KMS-11 (cell line): ENCODE results near the gene FYN.

Experiments
- H2AFZ ChIP-seq: fragments of 200-600 bp; sonication (generic); 2 replicates; pipeline ENCODE4 v1.6.1; 2016; ENCODE audit warnings: antibody characterized with exemption, mixed run types, low read depth
- H3K27ac ChIP-seq: fragments of 200-600 bp; sonication (generic); 2 replicates; pipeline ENCODE4 v1.6.1; 2016; ENCODE audit warnings: mild to moderate bottlenecking, mixed run types
- H3K27me3 ChIP-seq: fragments of 200-600 bp; sonication (generic); 2 replicates; pipeline ENCODE4 v1.6.1; 2017; ENCODE audit warnings: mild to moderate bottlenecking, low read depth, mixed run types, moderate library complexity; ENCODE audit not compliant: insufficient read depth
- H3K36me3 ChIP-seq: fragments of 200-600 bp; sonication (generic); 2 replicates; pipeline ENCODE4 v1.6.1; 2017; ENCODE audit warnings: mild to moderate bottlenecking, mixed run types; ENCODE audit not compliant: insufficient read depth
- H3K4me1 ChIP-seq: fragments of 200-600 bp; sonication (generic); 2 replicates; pipeline ENCODE4 v1.6.1; 2016; ENCODE audit warnings: mild to moderate bottlenecking, low read depth, mixed run types; ENCODE audit not compliant: poor library complexity, severe bottlenecking
- H3K4me2 ChIP-seq: fragments of 200-600 bp; sonication (generic); 2 replicates; pipeline ENCODE4 v1.7.0; 2016; ENCODE audit warnings: mild to moderate bottlenecking, mixed run types
- H3K4me3 ChIP-seq: fragments of 200-600 bp; sonication (generic); IDR thresholded peaks from 2 replicates; pipeline ENCODE4 v1.6.1; 2017; ENCODE audit warnings: low read depth, low read length, mixed read lengths; ENCODE audit not compliant: insufficient read depth
- H3K79me2 ChIP-seq: fragments of 200-600 bp; sonication (generic); 2 replicates; pipeline ENCODE4 v1.6.1; 2016; ENCODE audit warnings: low read depth, mixed run types; ENCODE audit not compliant: insufficient read depth
- H3K9ac ChIP-seq: fragments of 200-600 bp; sonication (generic); 2 replicates; pipeline ENCODE4 v1.6.1; 2016; ENCODE audit warnings: mild to moderate bottlenecking, mixed run types
- H4K20me1 ChIP-seq: fragments of 200-600 bp; sonication (generic); 2 replicates; pipeline ENCODE4 v1.6.1; 2016; ENCODE audit warnings: mild to moderate bottlenecking, mixed run types; ENCODE audit not compliant: insufficient read depth
- TF ChIP-seq, protein P1 (sequence below): fragments of 200-600 bp; sonication (generic); conservative IDR thresholded peaks from 2 replicates; pipeline ENCODE4 v1.6.1; 2017; ENCODE audit warnings: low read depth, mild to moderate bottlenecking, antibody characterized with exemption, low read length, moderate library complexity, mixed read lengths

The FYN gene

DNA sequence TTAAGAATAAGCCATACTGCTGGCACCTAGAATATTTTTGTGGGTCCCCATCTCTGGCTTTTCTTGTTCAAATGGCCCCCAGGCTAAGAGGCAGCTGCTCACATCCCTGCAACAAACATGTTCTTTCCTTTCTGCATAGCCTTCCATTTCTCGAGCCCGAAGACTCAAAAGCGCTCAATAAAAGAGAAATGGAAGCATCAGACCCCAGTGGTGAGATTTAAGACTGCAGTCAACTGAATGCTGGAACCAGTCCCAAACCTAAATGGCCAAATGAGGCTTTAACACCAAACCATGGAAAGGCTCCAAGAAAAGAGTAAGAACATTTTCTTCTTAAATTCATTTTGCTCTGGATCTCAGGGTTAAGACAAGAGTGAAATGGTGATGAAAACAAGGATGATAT lies 145.4 kb downstream of the FYN start:
- TF ChIP-seq, protein P1, sequence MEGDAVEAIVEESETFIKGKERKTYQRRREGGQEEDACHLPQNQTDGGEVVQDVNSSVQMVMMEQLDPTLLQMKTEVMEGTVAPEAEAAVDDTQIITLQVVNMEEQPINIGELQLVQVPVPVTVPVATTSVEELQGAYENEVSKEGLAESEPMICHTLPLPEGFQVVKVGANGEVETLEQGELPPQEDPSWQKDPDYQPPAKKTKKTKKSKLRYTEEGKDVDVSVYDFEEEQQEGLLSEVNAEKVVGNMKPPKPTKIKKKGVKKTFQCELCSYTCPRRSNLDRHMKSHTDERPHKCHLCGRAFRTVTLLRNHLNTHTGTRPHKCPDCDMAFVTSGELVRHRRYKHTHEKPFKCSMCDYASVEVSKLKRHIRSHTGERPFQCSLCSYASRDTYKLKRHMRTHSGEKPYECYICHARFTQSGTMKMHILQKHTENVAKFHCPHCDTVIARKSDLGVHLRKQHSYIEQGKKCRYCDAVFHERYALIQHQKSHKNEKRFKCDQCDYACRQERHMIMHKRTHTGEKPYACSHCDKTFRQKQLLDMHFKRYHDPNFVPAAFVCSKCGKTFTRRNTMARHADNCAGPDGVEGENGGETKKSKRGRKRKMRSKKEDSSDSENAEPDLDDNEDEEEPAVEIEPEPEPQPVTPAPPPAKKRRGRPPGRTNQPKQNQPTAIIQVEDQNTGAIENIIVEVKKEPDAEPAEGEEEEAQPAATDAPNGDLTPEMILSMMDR = no peak; the same call in 1 of the 2 replicates
- Histone ChIP-seq H3K4me2 (no peak overlapping the region), H3K9ac (no peak overlapping the region), H3K27ac (no peak overlapping the region), H3K79me2 (no peaks in the 10 kb centered on the region), H3K4me1 (peaks cover 13% of the 10 kb centered on the region), H3K4me3 (no peak overlapping the region), H2AFZ (no peak overlapping the region), H3K27me3 (no peaks in the 10 kb centered on the region), H4K20me1 (no peaks in the 10 kb centered on the region), H3K36me3 (no peaks in the 10 kb centered on the region)

DNA sequence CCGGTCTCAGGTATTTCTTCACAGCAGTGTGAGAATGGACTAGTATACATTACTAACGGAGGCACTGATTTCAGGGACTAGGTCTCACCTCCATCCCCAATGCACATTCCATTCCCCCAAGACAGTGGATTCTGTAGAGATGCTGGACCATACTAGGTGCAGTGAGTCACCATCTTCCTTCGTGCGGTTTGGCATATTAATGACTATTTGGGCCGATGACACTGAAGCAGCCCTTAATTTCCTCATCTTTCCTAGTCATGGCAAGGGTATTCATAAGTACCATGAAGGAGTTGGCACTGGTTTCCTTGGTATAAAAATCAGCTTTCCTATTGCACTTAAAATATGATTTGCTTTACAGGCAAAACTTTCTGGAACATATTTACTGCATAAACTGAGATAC lies 146.2 kb downstream of the FYN start:
- H3K4me3 ChIP-seq = no peak overlapping the region
- H2AFZ ChIP-seq = no peak overlapping the region
- TF ChIP-seq, protein P1 = no peak
- no peak overlapping the region for H3K9ac ChIP-seq
- no peaks in the 10 kb centered on the region for H3K79me2 ChIP-seq
- H4K20me1 ChIP-seq = no peaks in the 10 kb centered on the region
- no peak overlapping the region for H3K27ac ChIP-seq
- peaks cover 13% of the 10 kb centered on the region for H3K4me1 ChIP-seq
- no peaks in the 10 kb centered on the region for H3K36me3 ChIP-seq
- H3K27me3 ChIP-seq = no peaks in the 10 kb centered on the region
- H3K4me2 ChIP-seq = no peak overlapping the region

DNA sequence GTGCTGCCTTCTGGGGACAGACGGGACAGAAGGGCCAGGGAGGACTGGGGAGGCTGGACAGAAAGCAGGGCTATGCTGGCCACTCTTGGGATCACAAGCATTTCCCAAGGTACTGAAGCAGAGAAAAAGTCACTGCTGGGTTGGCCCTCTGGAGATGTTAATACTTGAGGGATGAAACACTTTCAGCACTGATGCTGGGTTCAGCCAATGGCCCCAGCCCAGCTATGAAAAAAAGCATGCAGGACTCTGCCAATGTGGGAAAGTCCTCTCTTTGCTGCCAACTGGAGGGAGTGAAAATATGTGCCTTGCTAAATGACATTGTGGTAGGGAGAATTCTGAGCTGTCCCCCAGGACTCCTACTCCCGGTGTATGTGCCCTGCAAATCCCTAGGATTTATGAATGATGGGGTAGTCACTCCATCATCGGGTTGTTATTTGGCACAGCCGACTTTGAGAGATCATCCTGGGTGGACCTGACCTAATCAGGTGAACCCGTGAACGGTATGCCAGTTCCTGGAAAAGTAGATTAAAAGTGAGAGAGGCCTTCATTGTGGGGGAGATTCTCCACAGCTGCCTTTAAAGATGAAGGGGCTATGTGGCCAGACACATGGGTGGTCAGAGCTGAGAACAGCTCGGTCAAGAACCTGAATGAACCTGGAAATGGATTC lies 147.7 kb downstream of the FYN start:
- Histone ChIP-seq H3K4me2 (no peak overlapping the region), H3K36me3 (no peaks in the 10 kb centered on the region), H3K27ac (no peak overlapping the region), H3K27me3 (no peaks in the 10 kb centered on the region), H2AFZ (no peak overlapping the region), H4K20me1 (no peaks in the 10 kb centered on the region), H3K4me1 (peaks cover 13% of the 10 kb centered on the region), H3K4me3 (no peak overlapping the region), H3K9ac (no peak overlapping the region), H3K79me2 (no peaks in the 10 kb centered on the region)
- TF ChIP-seq, protein P1 = no peak

DNA sequence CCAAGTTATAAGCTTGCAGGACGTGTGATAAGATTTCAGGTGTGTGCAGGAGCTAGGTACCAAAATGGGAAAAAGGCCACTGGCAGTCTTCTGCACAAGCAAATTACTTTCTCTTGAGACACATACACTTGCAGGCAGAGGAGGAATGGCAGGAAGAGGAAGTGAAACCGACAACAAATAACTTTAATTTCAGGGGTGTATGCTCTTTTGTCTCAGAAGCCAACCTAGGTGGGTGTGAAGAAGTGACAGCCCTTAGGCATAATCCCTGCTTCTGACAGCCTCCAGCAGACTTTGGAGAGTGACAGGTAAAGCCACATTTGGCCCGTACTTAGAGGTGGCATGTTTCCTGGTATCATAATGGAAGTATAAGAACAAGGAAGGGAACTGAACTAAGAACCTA lies 148.7 kb downstream of the FYN start:
- Histone ChIP-seq H3K79me2 (no peaks in the 10 kb centered on the region), H3K4me2 (no peak overlapping the region), H3K4me1 (peaks cover 13% of the 10 kb centered on the region), H2AFZ (no peak overlapping the region), H3K9ac (no peak overlapping the region), H3K36me3 (no peaks in the 10 kb centered on the region), H3K27ac (no peak overlapping the region), H3K4me3 (no peak overlapping the region), H3K27me3 (no peaks in the 10 kb centered on the region), H4K20me1 (no peaks in the 10 kb centered on the region)
- TF ChIP-seq, protein P1 = no peak
